WTC11 (cell line): Measurements from ENCODE around the gene PIK3R1. TPM values are rescaled to one million over a fixed set of nuclear protein-coding genes. Genes with fewer than 3 reads are reported as not detected.

Source experiments
- ATAC-seq: fragments of 200-7000 bp; cut with Tn5 transposase; 2 replicates; pipeline ENCODE4 v1.10.0; 2021; ENCODE audit warnings: mild to moderate bottlenecking, moderate library complexity
- CTCF ChIA-PET: fragments of 300-600 bp; sonication (Branson Sonifier 250); formaldehyde crosslinking; loops from one replicate; lab custom pipeline; 2021; ENCODE audit warnings: antibody characterized with exemption; lab: Charles Lee
- POLR2A ChIA-PET: fragments of 350-600 bp; sonication (Branson Sonifier 250); formaldehyde crosslinking; loops from one replicate; lab custom pipeline; 2021; ENCODE audit warnings: antibody characterized with exemption; lab: Charles Lee
- DNase-seq: peaks from one replicate; pipeline ENCODE4 v3.0.0; 2021; ENCODE audit warnings: low spot score
- H3K27ac Mint-ChIP-seq: 2 replicates; pipeline ENCODE4 v1.8.0; 2021; ENCODE audit warnings: mixed read lengths
- H3K27me3 Mint-ChIP-seq: 2 replicates; pipeline ENCODE4 v1.8.0; 2021; ENCODE audit warnings: low read depth, mild to moderate bottlenecking, moderate library complexity, mixed read lengths
- H3K36me3 Mint-ChIP-seq: 2 replicates; pipeline ENCODE4 v1.8.0; 2021; ENCODE audit warnings: mixed read lengths
- H3K4me1 Mint-ChIP-seq: 2 replicates; pipeline ENCODE4 v1.8.0; 2022; ENCODE audit warnings: mixed read lengths
- H3K4me3 Mint-ChIP-seq: 2 replicates; pipeline ENCODE4 v1.8.0; 2021; ENCODE audit warnings: mild to moderate bottlenecking, moderate library complexity, mixed read lengths
- H3K9me3 Mint-ChIP-seq: 2 replicates; pipeline ENCODE4 v1.8.0; 2021; ENCODE audit warnings: mixed read lengths
- CREM ChIP-seq: sonication (generic); formaldehyde crosslinking; IDR thresholded peaks from 2 replicates; pipeline ENCODE4 v1.8.1; 2022; ENCODE audit warnings: mild to moderate bottlenecking, missing genetic modification reagents, moderate library complexity
- E2F4 ChIP-seq: sonication (generic); formaldehyde crosslinking; IDR thresholded peaks from 2 replicates; pipeline ENCODE4 v1.8.1; 2022; ENCODE audit warnings: low read depth, mild to moderate bottlenecking, moderate library complexity, missing genetic modification reagents, borderline replicate concordance
- ELF4 ChIP-seq: sonication (generic); formaldehyde crosslinking; IDR thresholded peaks from 2 replicates; pipeline ENCODE4 v1.8.1; 2022; ENCODE audit warnings: low read depth, mild to moderate bottlenecking, moderate library complexity, missing genetic modification reagents
- EMX1 ChIP-seq: fragments of 250-450 bp; sonication (Bioruptor Pico); IDR thresholded peaks from 2 replicates; pipeline ENCODE4 v1.8.0; 2021; ENCODE audit warnings: mild to moderate bottlenecking
- ETV6 ChIP-seq: sonication (generic); formaldehyde crosslinking; IDR thresholded peaks from 2 replicates; pipeline ENCODE4 v1.8.1; 2022; ENCODE audit warnings: mild to moderate bottlenecking, missing genetic modification reagents
- HMGXB4 ChIP-seq: sonication (generic); formaldehyde crosslinking; IDR thresholded peaks from 2 replicates; pipeline ENCODE4 v1.8.1; 2023; ENCODE audit warnings: mild to moderate bottlenecking, moderate library complexity, missing genetic modification reagents
- IRF1 ChIP-seq: sonication (generic); formaldehyde crosslinking; IDR thresholded peaks from 2 replicates; pipeline ENCODE4 v1.8.0; 2023; ENCODE audit warnings: missing genetic modification reagents
- JAZF1 ChIP-seq: fragments of 250-450 bp; sonication (Bioruptor Pico); IDR thresholded peaks from 2 replicates; pipeline ENCODE4 v1.9.0; 2021; ENCODE audit warnings: moderate library complexity, mild to moderate bottlenecking, inconsistent platforms
- NFYB ChIP-seq: sonication (generic); formaldehyde crosslinking; conservative IDR thresholded peaks from 2 replicates; pipeline ENCODE4 v1.8.0; 2022; ENCODE audit warnings: low read depth, missing genetic modification reagents
- NR2C2 ChIP-seq: sonication (generic); formaldehyde crosslinking; IDR thresholded peaks from 2 replicates; pipeline ENCODE4 v1.8.0; 2022; ENCODE audit warnings: mild to moderate bottlenecking, missing genetic modification reagents
- NR3C1 ChIP-seq: sonication (generic); formaldehyde crosslinking; conservative IDR thresholded peaks from 2 replicates; pipeline ENCODE4 v1.8.1; 2023; ENCODE audit warnings: low read depth, mild to moderate bottlenecking, missing genetic modification reagents
- PRDM15 ChIP-seq: sonication (generic); formaldehyde crosslinking; IDR thresholded peaks from 2 replicates; pipeline ENCODE4 v1.8.0; 2022; ENCODE audit warnings: missing genetic modification reagents
- PREB ChIP-seq: sonication (generic); formaldehyde crosslinking; IDR thresholded peaks from 2 replicates; pipeline ENCODE4 v1.8.1; 2022; ENCODE audit warnings: mild to moderate bottlenecking, missing genetic modification reagents, moderate library complexity, borderline replicate concordance
- SP1 ChIP-seq: sonication (generic); formaldehyde crosslinking; conservative IDR thresholded peaks from 2 replicates; pipeline ENCODE4 v1.8.1; 2022; ENCODE audit warnings: missing genetic modification reagents
- STAT6 ChIP-seq: sonication (generic); formaldehyde crosslinking; conservative IDR thresholded peaks from 2 replicates; pipeline ENCODE4 v1.8.1; 2023; ENCODE audit warnings: mild to moderate bottlenecking, low read depth, missing genetic modification reagents, moderate library complexity
- TEAD1 ChIP-seq: sonication (generic); formaldehyde crosslinking; IDR thresholded peaks from 2 replicates; pipeline ENCODE4 v1.8.0; 2022; ENCODE audit warnings: mild to moderate bottlenecking, missing genetic modification reagents
- TEAD4 ChIP-seq: sonication (generic); formaldehyde crosslinking; IDR thresholded peaks from 2 replicates; pipeline ENCODE4 v1.8.0; 2022; ENCODE audit warnings: mild to moderate bottlenecking, missing genetic modification reagents
- TP53 ChIP-seq: sonication (generic); formaldehyde crosslinking; IDR thresholded peaks from 2 replicates; pipeline ENCODE4 v1.8.1; 2023; ENCODE audit warnings: mild to moderate bottlenecking, missing genetic modification reagents
- ZMAT4 ChIP-seq: fragments of 250-450 bp; sonication (Bioruptor Pico); IDR thresholded peaks from 2 replicates; pipeline ENCODE4 v1.9.0; 2021; ENCODE audit warnings: mild to moderate bottlenecking
- ZNF232 ChIP-seq: sonication (generic); formaldehyde crosslinking; IDR thresholded peaks from 2 replicates; pipeline ENCODE4 v1.8.0; 2022; ENCODE audit warnings: mild to moderate bottlenecking, missing genetic modification reagents
- ZNF396 ChIP-seq: fragments of 250-450 bp; sonication (Bioruptor Pico); IDR thresholded peaks from 2 replicates; pipeline ENCODE4 v1.8.0; 2021; ENCODE audit warnings: mild to moderate bottlenecking, moderate library complexity, borderline replicate concordance
- ZNF423 ChIP-seq: fragments of 250-450 bp; sonication (Bioruptor Pico); IDR thresholded peaks from 2 replicates; pipeline ENCODE4 v2.1.2; 2022; ENCODE audit warnings: mild to moderate bottlenecking, moderate library complexity
- ZNF671 ChIP-seq: fragments of 250-450 bp; sonication (Bioruptor Pico); IDR thresholded peaks from 2 replicates; pipeline ENCODE4 v1.8.0; 2021; ENCODE audit warnings: mild to moderate bottlenecking
- ZSCAN18 ChIP-seq: fragments of 250-450 bp; sonication (Bioruptor Pico); IDR thresholded peaks from 2 replicates; pipeline ENCODE4 v2.1.2; 2022; ENCODE audit warnings: mild to moderate bottlenecking, moderate library complexity
- total RNA-seq: library from RNA; stranded (reverse); gene quantifications from 3 replicates; pipeline ENCODE4 v1.2.3, GENCODE V29; 2021

PIK3R1 gene
- total RNA-seq, 1 experiment from 2014 or later = 11.3 TPM

- TF ChIP-seq E2F4 (CRISPR knock-in tag) (no peak), NR3C1 (CRISPR knock-in tag) (no peak), ZNF396 (CRISPR knock-in tag) (no peak), NFYB (CRISPR knock-in tag) (no peak), NR2C2 (CRISPR knock-in tag) (no peak), SP1 (no peak), TEAD4 (CRISPR knock-in tag) (no peak), ZNF232 (no peak), TP53 (CRISPR knock-in tag) (no peak)
These were observed 72.0 kb downstream of the PIK3R1 start (continued) for GRCh38 chr5:68287631-68287975.

- CTCF ChIA-PET = interaction anchor here (0.6 to 1.6 kb wide), 10 partner anchors 15 to 781 kb away, joined by 3 to 4 read pairs (median 4); partner anchors contain the start of gene PIK3R1
- Mint-ChIP-seq H3K4me3 (peak overlapping the region; percentile 72), H3K4me1 (peaks cover 64% of the 10 kb centered on the region), H3K9me3 (no peaks in the 10 kb centered on the region), H3K36me3 (peaks cover 4% of the 10 kb centered on the region; the same call in 1 of the 2 replicates), H3K27me3 (no peaks in the 10 kb centered on the region), H3K27ac (peak overlapping the region; percentile 44)
- ATAC-seq (peak; percentile 92), DNase-seq (peak; percentile 65)
- POLR2A ChIA-PET = no interaction called here
- TF ChIP-seq ELF4 (CRISPR knock-in tag) (no peak), HMGXB4 (CRISPR knock-in tag) (peak; percentile 42; the same call in 1 of the 2 replicates), ZNF671 (CRISPR knock-in tag) (no peak), EMX1 (no peak), CREM (peak; percentile 48; the same call in 1 of the 2 replicates), PREB (CRISPR knock-in tag) (no peak), IRF1 (CRISPR knock-in tag) (no peak), ZSCAN18 (CRISPR knock-in tag) (no peak), SP1 (0 out of 2 replicates have a peak, but pooled peaks have one; percentile 34), PRDM15 (CRISPR knock-in tag) (no peak), ETV6 (CRISPR knock-in tag) (no peak), STAT6 (no peak), TEAD1 (CRISPR knock-in tag) (no peak), ZNF423 (CRISPR knock-in tag) (no peak), ZMAT4 (CRISPR knock-in tag) (no peak), JAZF1 (no peak)
These were observed 72.6 kb downstream of the PIK3R1 start for GRCh38 chr5:68287976-68288706.
